ENCODE measurements around the gene BRF1.

DNA sequence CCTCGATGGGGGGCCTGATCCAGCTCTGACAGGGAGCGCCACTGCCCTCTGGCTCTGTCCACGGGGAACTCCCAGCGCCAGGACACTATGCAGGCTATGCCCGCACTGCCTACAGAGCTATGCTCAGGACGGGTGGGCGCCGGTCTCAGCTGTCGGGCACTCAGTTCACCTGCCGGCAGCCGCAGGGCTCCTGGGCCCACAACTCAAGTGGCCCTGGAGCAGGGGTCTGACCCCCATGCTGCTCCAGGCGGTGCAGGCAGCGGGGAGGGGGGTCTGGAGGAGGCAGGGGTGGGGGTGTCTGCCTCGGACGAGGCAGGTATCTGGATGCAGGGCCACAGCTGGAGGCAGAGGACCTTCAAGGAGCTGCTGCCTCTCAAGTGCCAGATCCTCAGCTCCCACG, 91.2 kb downstream of the BRF1 start:
- no peak for TF ChIP-seq SUZ12 (IDR thresholded peaks at IDR 0.05; ENCODE audit: extremely low read depth, insufficient read depth, insufficient read length)
- no peak for TF ChIP-seq ZNF274 (IDR thresholded peaks at IDR 0.05; ENCODE audit: low read depth, low read length)
- TF ChIP-seq YY1 (IDR thresholded peaks at IDR 0.05; ENCODE audit: insufficient read depth, insufficient read length): no peak

All from NT2/D1 (cell line).